Activated CD8-positive, alpha-beta memory T cell treated with anti-CD3 and anti-CD28 coated beads, Interleukin-2, amount 50 U/mL, for 24 hours (primary cell): ENCODE results near the gene ANKRD55.
"Not testable (repeated sequence)": the region's sequence is repeated elsewhere in the genome, so short reads cannot be mapped to it uniquely, and the experiment has no call there.

Source experiments
- DNase-seq: peaks from one replicate; pipeline ENCODE4 v3.0.0-alpha.2; 2020; ENCODE audit errors: extremely low read depth

ANKRD55 gene

GRCh38 chr5:56144211-56144610 lies 88.9 kb downstream of the ANKRD55 start:
- DNase-seq, result no peak

GRCh38 chr5:56143373-56143714 lies 89.8 kb downstream of the ANKRD55 start:
- DNase-seq, result no peak

- no peak for DNase-seq
These were observed 90.3 kb downstream of the ANKRD55 start for GRCh38 chr5:56142614-56143372.

- DNase-seq, result no peak
These were observed 90.9 kb downstream of the ANKRD55 start for GRCh38 chr5:56142233-56142613.

GRCh38 chr5:56140073-56140472 lies 93.1 kb downstream of the ANKRD55 start:
- DNase-seq, result no peak

- DNase-seq, result no peak
These were observed 102.5 kb downstream of the ANKRD55 start for GRCh38 chr5:56130664-56131063.

- DNase-seq, result no peak
These were observed 103.8 kb downstream of the ANKRD55 start for GRCh38 chr5:56129288-56129687.

- DNase-seq, result no peak
These were observed 105.0 kb downstream of the ANKRD55 start for GRCh38 chr5:56128113-56128512.

GRCh38 chr5:56126487-56127179 lies 106.5 kb downstream of the ANKRD55 start:
- DNase-seq, result no peak

GRCh38 chr5:56123531-56124243 lies 109.4 kb downstream of the ANKRD55 start:
- DNase-seq, result no peak

GRCh38 chr5:56122360-56122985 lies 110.7 kb downstream of the ANKRD55 start:
- not testable (repeated sequence) for DNase-seq

- DNase-seq, result no peak
These were observed 114.1 kb downstream of the ANKRD55 start for GRCh38 chr5:56119050-56119449.

- DNase-seq, result no peak
These were observed 116.5 kb downstream of the ANKRD55 start for GRCh38 chr5:56116599-56117141.

- no peak for DNase-seq
These were observed 117.5 kb downstream of the ANKRD55 start for GRCh38 chr5:56115589-56115988.

- DNase-seq, result no peak
These were observed 120.5 kb downstream of the ANKRD55 start for GRCh38 chr5:56112526-56113121.

GRCh38 chr5:56111404-56111781 lies 121.7 kb downstream of the ANKRD55 start:
- DNase-seq, result no peak

- no peak for DNase-seq
These were observed 122.3 kb downstream of the ANKRD55 start for GRCh38 chr5:56110646-56111403.

- no peak for DNase-seq
These were observed 124.9 kb downstream of the ANKRD55 start for GRCh38 chr5:56108246-56108645.

- DNase-seq, result no peak
These were observed 126.3 kb downstream of the ANKRD55 start for GRCh38 chr5:56106837-56107236.

GRCh38 chr5:56105511-56106291 lies 127.4 kb downstream of the ANKRD55 start:
- DNase-seq, result no peak
